GM19438 (cell line): ENCODE results near the gene DNAL4.

Experiments
- ATAC-seq: cut with Tn5 transposase; IDR thresholded peaks from one replicate; pipeline ENCODE4 v1.9.1; 2021; ENCODE audit warnings: low read depth; ENCODE audit not compliant: unreplicated experiment

The DNAL4 gene

GRCh38 chr22:38788021-38788816, 5.7 kb downstream of the DNAL4 start:
- no peak for ATAC-seq

DNA sequence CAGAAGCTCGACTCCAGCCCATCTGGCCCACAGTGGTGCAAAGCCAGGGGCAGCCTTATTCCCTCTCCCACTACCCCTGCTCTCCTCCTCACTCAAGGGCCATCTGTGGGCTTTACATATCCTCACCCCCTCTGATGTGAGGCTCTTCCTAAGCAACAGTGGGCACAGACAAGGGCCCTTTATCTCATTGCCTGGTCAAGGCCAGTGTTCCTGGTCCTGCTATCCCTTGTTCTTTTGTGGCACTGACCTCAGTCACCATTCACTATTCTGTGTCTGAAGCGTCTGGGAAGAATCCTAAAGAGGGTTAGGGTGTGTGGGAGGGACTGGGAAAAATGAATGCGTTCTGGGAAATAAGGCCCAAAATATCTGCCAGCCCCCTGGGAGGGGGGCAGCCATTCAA, 7.3 kb downstream of the DNAL4 start:
- ATAC-seq, result no peak

DNA sequence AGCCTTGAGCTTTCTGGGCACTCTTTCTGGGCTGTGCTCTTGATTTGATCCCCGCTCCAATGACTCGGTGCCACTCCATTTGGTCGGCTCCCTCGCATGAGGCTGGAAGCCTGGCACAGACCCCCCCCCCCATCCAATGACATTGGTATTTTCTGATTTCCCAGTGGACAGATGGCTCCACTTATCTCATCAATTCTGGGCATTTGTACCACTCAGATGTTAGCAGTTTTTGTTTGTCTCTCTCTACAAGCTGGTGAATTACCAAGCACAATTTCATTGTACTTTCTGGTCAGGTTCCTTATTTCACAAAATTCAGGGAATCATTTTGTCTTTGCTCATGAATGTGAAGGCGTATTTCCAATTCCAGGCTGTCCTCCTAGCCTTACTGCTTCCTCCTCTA, 9.1 kb downstream of the DNAL4 start:
- no peak for ATAC-seq

DNA sequence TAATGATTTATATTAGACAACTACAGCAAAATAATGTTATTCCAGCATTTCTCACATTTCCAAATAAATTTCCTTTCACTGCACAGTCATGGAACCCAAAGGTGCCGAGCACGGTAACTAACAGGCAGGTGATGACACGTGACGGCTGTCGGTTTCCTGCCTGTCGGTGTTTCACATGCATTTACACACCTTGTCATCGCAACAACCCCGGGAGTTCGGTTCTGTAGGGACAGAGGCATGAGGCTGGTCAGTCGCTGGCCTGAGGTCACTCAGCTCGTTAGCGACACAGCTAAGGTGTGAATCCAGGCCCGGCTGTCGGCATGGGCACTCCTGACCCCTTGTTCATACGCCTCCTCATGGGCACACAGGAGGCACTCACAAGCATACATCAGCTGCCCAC, 9.9 kb downstream of the DNAL4 start:
- no peak for ATAC-seq

- no peak for ATAC-seq
Measured at GRCh38 chr22:38783095-38783615, 10.8 kb downstream of the DNAL4 start.

DNA sequence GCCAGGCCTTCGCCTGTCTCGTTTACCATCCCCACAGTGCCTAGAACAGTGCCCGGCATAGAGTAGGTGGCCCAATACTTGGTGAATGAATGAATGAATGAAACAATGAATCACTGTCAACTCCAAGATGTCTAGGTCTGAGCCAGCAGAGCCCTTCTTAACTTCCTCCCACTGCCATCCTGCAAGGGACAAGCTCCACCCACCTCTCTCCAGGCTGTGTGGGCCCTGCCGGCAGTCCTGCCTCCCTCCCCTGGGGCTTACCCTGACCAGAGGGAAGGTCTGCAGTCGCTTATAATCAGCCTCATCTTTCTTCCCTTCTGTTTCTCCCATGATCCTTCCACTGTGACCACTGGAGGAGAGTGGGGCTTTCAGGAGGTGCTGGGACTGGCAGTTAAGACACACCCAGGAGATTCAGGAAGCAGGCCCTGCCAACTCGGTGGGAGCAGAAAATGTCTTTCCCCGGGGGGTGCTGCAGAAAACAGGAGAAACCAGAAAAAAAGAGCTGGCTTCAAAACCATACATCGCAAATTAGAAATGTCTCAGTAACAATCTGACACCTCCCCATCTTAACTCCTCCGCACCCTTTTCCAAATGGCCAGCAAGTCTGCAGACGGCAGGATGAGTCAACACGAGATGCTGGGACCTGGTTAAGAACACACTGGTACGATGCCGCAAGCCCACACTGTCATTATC, 11.4 kb downstream of the DNAL4 start:
- no peak for ATAC-seq

DNA sequence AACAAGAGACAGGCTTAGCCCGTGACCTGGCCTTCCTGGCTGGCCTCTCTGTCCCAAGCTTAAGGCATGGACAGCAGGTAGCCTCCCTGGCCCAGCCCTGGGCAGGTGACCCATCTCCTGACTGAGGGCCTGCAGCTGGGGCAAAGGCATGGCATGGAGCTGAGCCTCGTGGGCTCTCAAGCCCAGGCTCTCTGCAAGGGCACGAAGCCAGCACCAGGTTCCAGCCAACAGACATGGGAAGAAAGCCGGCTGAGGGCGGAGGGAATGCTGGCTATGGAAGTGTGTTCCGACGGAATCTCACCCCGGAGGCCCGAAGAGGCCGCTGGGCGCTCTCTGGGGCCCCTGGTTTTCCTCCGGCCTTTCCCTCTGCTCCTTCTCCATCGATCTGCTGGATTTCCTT, 12.9 kb downstream of the DNAL4 start:
- no peak for ATAC-seq

- no peak for ATAC-seq
Measured at GRCh38 chr22:38777087-38777671, 16.8 kb downstream of the DNAL4 start.

DNA sequence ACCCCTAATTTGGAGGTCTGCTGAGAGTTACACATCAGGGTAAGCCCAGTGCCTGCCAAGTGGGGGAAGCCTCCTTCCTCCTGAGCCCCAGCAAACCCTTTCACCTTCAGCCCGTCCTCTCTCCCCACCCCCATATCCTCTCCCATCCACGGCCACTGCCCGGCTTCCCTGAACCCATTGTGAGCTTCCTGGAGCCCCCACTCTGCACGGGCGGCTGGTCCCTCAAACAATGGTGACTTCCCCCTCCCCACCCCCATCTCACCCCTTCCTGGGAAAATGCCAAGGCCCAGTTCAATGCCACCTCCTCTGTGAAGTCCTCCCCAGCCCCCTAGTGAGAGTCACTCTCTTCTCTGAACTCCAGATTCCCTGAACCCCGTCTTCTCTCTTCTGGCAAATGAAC, 17.9 kb downstream of the DNAL4 start:
- no peak for ATAC-seq

DNA sequence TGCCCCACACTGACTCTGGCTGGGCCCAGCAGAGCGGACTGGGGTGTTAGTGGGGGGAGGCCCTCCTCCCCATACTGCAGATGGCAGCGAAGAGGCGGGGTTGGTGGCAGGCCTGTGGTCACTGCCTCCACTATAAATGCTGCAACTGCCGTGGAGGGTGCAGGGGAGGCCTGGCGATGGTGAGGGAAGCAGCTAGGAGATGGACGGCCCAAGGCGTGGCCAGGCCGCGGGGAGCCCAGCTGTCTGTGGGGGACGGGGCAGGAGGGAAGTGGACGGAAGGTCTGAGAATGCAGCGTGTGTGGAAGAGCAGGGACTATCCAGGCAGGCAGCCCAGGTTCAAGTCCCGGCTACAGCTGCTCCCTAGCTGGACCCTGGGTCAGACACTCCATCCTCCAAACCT, 18.3 kb downstream of the DNAL4 start:
- ATAC-seq, result no peak

- no peak for ATAC-seq
Measured at GRCh38 chr22:38774496-38775166, 19.3 kb downstream of the DNAL4 start.

- no peak for ATAC-seq
Measured at GRCh38 chr22:38773363-38773946, 20.5 kb downstream of the DNAL4 start.

DNA sequence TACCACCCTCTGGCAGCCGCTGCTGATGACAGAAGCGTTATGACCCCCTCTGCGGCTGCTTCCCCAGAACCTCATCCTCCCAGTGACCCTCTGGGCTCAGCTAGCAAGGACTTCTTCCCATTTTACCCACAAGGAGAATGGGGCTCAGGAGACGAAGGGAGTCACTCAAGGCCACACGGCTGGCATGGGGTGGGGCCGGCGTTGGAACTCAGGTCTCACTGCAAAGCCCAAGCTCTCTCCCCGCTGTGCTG, 21.4 kb downstream of the DNAL4 start:
- no peak for ATAC-seq

DNA sequence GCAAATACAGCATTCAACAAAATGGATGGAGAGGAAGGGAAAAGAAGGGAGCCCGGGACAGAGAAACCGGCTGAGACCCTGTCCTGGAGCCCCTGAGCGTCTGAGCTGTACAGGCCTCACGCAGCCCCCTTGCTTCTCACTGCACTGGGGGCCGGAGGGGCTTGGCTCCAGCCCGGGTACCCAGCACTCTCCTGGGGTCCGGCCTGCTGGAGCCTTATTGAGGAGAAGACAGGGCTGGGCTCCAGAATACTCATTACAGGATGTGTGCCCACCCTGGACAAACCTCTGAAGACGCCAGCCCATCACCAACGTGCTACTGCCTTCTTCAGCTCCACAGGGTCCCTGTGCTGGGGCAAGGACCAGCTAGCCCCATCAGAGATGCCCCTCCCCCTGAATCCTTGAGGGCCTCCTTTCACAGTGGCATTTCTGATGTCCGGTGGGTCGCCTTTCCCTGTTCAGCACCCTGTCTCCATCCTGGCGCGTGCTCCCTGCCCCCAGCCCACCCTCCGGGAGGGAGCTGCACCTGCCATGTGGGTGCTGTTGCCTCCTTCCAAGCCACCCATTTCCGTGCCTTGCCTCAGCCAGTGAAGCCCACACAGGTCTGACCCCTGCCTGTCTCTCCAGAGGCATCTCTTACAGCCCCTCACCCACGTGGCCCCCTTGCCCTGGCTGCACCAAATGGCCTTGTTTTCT, 23.5 kb downstream of the DNAL4 start:
- ATAC-seq, result no peak

DNA sequence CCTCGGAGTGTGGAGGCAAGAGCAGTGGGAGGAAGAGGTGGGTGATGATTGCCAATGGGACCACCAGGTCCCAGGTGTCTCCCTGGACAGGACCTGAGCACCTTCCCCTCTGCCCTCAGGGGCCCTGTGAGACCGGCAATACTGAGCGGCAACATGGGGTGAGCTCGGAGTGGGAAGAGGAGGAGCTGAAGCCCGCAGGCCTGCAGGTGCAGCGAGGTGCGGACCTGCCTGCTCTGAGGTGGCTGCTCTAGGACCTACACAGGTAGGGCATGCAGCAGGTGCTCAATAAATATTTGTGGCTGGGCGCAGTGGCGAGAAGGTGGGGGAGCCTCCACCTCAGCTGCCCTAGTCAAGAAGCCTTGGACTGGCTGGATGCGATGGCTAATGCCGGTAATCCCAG, 25.9 kb downstream of the DNAL4 start:
- no peak for ATAC-seq

DNA sequence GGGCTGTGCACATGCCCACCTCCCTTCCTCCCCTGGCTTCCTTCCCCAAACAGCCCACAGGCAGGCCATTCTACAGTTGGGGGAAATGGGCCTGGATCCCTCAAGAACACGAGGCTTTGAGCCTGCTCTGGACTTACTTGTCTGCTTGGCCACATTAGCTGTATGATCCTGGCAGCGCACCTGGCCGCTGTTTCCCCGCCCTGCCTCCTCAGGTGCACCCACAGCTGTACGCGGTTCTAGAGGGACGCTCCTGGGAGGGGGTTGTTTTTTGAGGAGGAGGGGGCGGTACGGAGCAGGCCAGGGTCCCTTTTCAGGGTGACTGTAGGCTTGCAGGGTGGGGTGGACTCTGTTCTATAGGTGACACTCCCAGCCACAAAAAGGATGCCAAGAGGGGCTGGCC, 26.6 kb downstream of the DNAL4 start:
- ATAC-seq, result no peak

- no peak for ATAC-seq
Measured at GRCh38 chr22:38766076-38766777, 27.7 kb downstream of the DNAL4 start.

DNA sequence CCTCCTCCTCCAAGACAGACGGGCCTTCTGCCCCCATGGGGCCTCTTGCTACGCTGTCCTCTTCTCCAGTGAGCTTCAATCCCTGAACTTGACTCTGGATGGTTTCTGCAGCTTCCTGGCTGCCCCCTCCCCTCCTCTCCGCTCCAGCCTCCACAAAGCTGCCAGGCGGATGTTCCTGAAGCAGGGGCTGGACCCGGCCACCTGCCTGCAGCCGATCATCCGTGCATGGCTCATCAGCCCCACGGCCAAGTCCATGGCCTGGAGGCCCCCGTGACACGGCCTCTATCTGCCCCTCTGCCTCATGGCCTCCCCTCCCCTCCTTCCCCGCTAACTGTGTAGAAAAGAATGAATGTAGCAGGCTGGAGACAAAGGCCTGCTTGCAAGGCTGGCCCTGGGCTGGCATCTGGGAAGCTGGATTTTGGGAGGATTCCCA, 31.4 kb downstream of the DNAL4 start:
- ATAC-seq, result no peak

DNA sequence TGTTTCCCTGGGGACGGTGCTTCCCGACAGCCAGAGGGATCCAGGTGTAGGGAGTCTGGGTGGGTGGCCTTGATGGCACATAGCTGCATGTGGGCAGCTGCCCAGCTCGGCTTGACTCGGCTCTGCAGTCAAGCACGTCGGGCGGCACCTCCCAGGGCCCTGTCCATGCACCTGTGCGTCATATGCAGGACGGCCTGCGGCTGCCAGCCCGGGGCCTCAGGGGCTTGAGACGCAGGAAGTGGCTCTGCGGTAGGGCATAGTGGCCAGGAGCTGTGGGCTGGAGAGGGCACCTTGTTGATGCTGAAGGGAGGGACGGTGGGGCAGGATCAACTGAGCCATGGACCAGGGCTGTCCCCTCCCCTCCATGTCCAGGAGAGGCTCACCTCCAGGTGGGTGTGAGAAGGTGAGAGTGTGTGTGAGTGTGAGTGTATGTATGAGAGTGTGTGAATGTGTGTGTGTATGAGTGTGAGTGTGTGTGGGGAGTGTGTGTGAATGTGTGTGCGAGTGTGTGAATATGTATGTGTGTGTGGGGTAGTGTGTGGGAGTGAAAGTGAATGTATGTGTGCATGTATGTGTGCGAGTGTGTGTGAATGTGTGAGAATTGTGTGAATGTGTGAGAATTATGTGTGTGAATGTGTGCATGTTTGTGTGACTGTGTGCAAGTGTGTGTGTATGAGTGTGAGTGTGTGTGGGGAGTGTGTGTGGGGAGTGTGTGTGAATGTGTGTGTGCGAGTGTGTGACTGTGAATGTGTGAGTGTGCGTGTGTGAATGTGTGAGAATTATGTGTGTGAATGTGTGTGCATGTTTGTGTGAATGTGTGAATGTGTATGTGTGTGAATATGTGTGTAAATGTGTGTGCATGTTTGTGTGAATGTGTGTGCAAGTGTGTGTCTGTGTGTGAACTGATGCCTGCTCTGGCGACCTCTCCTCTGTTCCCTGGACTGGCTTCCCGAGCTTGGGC, 32.5 kb downstream of the DNAL4 start:
- ATAC-seq, result no peak
